WI38 (cell line): Measurements from ENCODE around the gene ECT2.

ENCODE experiments used
- H3K4me3 ChIP-seq: 2 replicates; pipeline ENCODE4 v1.5.1; 2011; ENCODE audit warnings: low read depth, mild to moderate bottlenecking, control low read depth, low read length
- CTCF ChIP-seq: IDR thresholded peaks from 2 replicates; pipeline ENCODE4 v1.5.1; 2012; ENCODE audit warnings: low read depth, mild to moderate bottlenecking, control low read depth, low read length

Gene ECT2

GRCh38 chr3:172868582-172869200 is 118.2 kb downstream of the ECT2 start:
- no peak overlapping the region for H3K4me3 ChIP-seq
- no peak for TF ChIP-seq CTCF

DNA sequence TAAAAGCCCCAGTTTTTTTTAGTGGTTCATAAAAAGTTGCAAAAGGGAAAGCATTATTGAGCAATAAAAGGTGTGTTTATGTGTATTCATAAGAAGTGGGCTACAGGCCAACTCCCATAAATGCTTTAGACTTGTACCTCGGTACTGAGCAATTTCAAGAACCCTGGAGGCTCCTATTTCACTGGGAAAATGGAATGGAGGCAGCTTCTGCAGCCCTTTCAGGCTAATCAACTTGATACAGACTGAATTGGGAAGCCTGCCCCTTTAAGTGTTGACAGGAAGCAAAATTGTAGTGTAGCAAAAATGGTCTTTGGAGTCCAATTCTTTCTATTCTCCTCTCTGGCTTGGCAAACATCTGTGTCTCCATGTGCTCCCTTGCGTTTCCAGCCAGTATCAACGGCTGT is 118.8 kb downstream of the ECT2 start:
- no peak overlapping the region for H3K4me3 ChIP-seq
- TF ChIP-seq CTCF: no peak

GRCh38 chr3:172869784-172870518 is 119.4 kb downstream of the ECT2 start:
- no peak for TF ChIP-seq CTCF

More at GRCh38 chr3:172869784-172870518, 119.4 kb downstream of the ECT2 start:
- no peak overlapping the region for H3K4me3 ChIP-seq
